WTC11 (cell line): Measurements from ENCODE around the gene ZDHHC14. TPM values are rescaled to one million over a fixed set of nuclear protein-coding genes. Genes with fewer than 3 reads are reported as not detected.

ENCODE experiments used
- ATAC-seq: fragments of 200-7000 bp; cut with Tn5 transposase; 2 replicates; pipeline ENCODE4 v1.10.0; 2021; ENCODE audit warnings: mild to moderate bottlenecking, moderate library complexity
- CTCF ChIA-PET: fragments of 300-600 bp; sonication (Branson Sonifier 250); formaldehyde crosslinking; loops from one replicate; lab custom pipeline; 2021; ENCODE audit warnings: antibody characterized with exemption; lab: Charles Lee
- POLR2A ChIA-PET: fragments of 350-600 bp; sonication (Branson Sonifier 250); formaldehyde crosslinking; loops from one replicate; lab custom pipeline; 2021; ENCODE audit warnings: antibody characterized with exemption; lab: Charles Lee
- DNase-seq: peaks from one replicate; pipeline ENCODE4 v3.0.0; 2021; ENCODE audit warnings: low spot score
- H3K27ac Mint-ChIP-seq: 2 replicates; pipeline ENCODE4 v1.8.0; 2021; ENCODE audit warnings: mixed read lengths
- H3K27me3 Mint-ChIP-seq: 2 replicates; pipeline ENCODE4 v1.8.0; 2021; ENCODE audit warnings: low read depth, mild to moderate bottlenecking, moderate library complexity, mixed read lengths
- H3K36me3 Mint-ChIP-seq: 2 replicates; pipeline ENCODE4 v1.8.0; 2021; ENCODE audit warnings: mixed read lengths
- H3K4me1 Mint-ChIP-seq: 2 replicates; pipeline ENCODE4 v1.8.0; 2022; ENCODE audit warnings: mixed read lengths
- H3K4me3 Mint-ChIP-seq: 2 replicates; pipeline ENCODE4 v1.8.0; 2021; ENCODE audit warnings: mild to moderate bottlenecking, moderate library complexity, mixed read lengths
- H3K9me3 Mint-ChIP-seq: 2 replicates; pipeline ENCODE4 v1.8.0; 2021; ENCODE audit warnings: mixed read lengths
- ATF6 ChIP-seq: sonication (generic); formaldehyde crosslinking; IDR thresholded peaks from 2 replicates; pipeline ENCODE4 v1.8.1; 2023; ENCODE audit warnings: mild to moderate bottlenecking, missing genetic modification reagents
- CBFB ChIP-seq: sonication (generic); formaldehyde crosslinking; IDR thresholded peaks from 2 replicates; pipeline ENCODE4 v1.8.1; 2022; ENCODE audit warnings: mild to moderate bottlenecking, low read depth, missing genetic modification reagents
- E2F4 ChIP-seq: sonication (generic); formaldehyde crosslinking; IDR thresholded peaks from 2 replicates; pipeline ENCODE4 v1.8.1; 2022; ENCODE audit warnings: low read depth, mild to moderate bottlenecking, moderate library complexity, missing genetic modification reagents, borderline replicate concordance
- FOXJ3 ChIP-seq: sonication (generic); formaldehyde crosslinking; IDR thresholded peaks from 2 replicates; pipeline ENCODE4 v1.9.0; 2021; ENCODE audit warnings: missing genetic modification reagents, mild to moderate bottlenecking, borderline replicate concordance
- FOXK1 ChIP-seq: sonication (generic); formaldehyde crosslinking; IDR thresholded peaks from 2 replicates; pipeline ENCODE4 v1.8.0; 2022; ENCODE audit warnings: mild to moderate bottlenecking, moderate library complexity, missing genetic modification reagents
- FOXP1 ChIP-seq: sonication (generic); formaldehyde crosslinking; IDR thresholded peaks from 2 replicates; pipeline ENCODE4 v1.8.0; 2022; ENCODE audit warnings: missing genetic modification reagents, mild to moderate bottlenecking, moderate library complexity, borderline replicate concordance
- GRHL2 ChIP-seq: fragments of 250-450 bp; sonication (Bioruptor Pico); IDR thresholded peaks from 2 replicates; pipeline ENCODE4 v1.8.0; 2022; ENCODE audit warnings: mild to moderate bottlenecking, moderate library complexity; ENCODE audit not compliant: insufficient replicate concordance, severe bottlenecking
- JUN ChIP-seq: sonication (generic); formaldehyde crosslinking; IDR thresholded peaks from 2 replicates; pipeline ENCODE4 v1.8.0; 2023; ENCODE audit warnings: mild to moderate bottlenecking, missing genetic modification reagents
- NR3C1 ChIP-seq: sonication (generic); formaldehyde crosslinking; conservative IDR thresholded peaks from 2 replicates; pipeline ENCODE4 v1.8.1; 2023; ENCODE audit warnings: low read depth, mild to moderate bottlenecking, missing genetic modification reagents
- RELA ChIP-seq: sonication (generic); formaldehyde crosslinking; IDR thresholded peaks from 2 replicates; pipeline ENCODE4 v1.8.1; 2022; ENCODE audit warnings: missing genetic modification reagents, mild to moderate bottlenecking, borderline replicate concordance
- TCF7 ChIP-seq: sonication (generic); formaldehyde crosslinking; IDR thresholded peaks from 2 replicates; pipeline ENCODE4 v1.8.0; 2022; ENCODE audit warnings: mild to moderate bottlenecking, low read depth, missing genetic modification reagents, moderate library complexity
- TEAD1 ChIP-seq: sonication (generic); formaldehyde crosslinking; IDR thresholded peaks from 2 replicates; pipeline ENCODE4 v1.8.0; 2022; ENCODE audit warnings: mild to moderate bottlenecking, missing genetic modification reagents
- USF2 ChIP-seq: sonication (generic); formaldehyde crosslinking; IDR thresholded peaks from 2 replicates; pipeline ENCODE4 v1.8.1; 2023; ENCODE audit warnings: mild to moderate bottlenecking, missing genetic modification reagents, moderate library complexity
- ZBTB21 ChIP-seq: sonication (generic); formaldehyde crosslinking; IDR thresholded peaks from 2 replicates; pipeline ENCODE4 v1.8.1; 2023; ENCODE audit warnings: mild to moderate bottlenecking, missing genetic modification reagents, borderline replicate concordance
- ZNF281 ChIP-seq: sonication (generic); formaldehyde crosslinking; IDR thresholded peaks from 2 replicates; pipeline ENCODE4 v1.8.0; 2023; ENCODE audit warnings: mild to moderate bottlenecking, missing genetic modification reagents
- ZNF423 ChIP-seq: fragments of 250-450 bp; sonication (Bioruptor Pico); IDR thresholded peaks from 2 replicates; pipeline ENCODE4 v2.1.2; 2022; ENCODE audit warnings: mild to moderate bottlenecking, moderate library complexity
- total RNA-seq: library from RNA; stranded (reverse); gene quantifications from 3 replicates; pipeline ENCODE4 v1.2.3, GENCODE V29; 2021
- TF ChIP-seq, protein P1 (sequence below): sonication (generic); formaldehyde crosslinking; IDR thresholded peaks from 2 replicates; pipeline ENCODE4 v1.8.0; 2022; ENCODE audit warnings: mild to moderate bottlenecking, missing genetic modification reagents
- TF ChIP-seq, protein P2 (sequence below): fragments of 250-450 bp; sonication (Bioruptor Pico); IDR thresholded peaks from 2 replicates; pipeline ENCODE4 v1.9.0; 2021; ENCODE audit warnings: mild to moderate bottlenecking
- TF ChIP-seq, protein P3 (sequence below): sonication (generic); formaldehyde crosslinking; IDR thresholded peaks from 2 replicates; pipeline ENCODE4 v1.8.0; 2023; ENCODE audit warnings: missing genetic modification reagents, mild to moderate bottlenecking, borderline replicate concordance

ZDHHC14 gene
- total RNA-seq, 1 experiment from 2014 or later, result 6.6 TPM

- Mint-ChIP-seq H3K9me3 (no peaks in the 10 kb centered on the region), H3K36me3 (no peaks in the 10 kb centered on the region), H3K4me3 (no peak overlapping the region), H3K27ac (peak overlapping the region; percentile 43; the same call in 1 of the 2 replicates), H3K27me3 (no peaks in the 10 kb centered on the region), H3K4me1 (peaks cover 6% of the 10 kb centered on the region)
- ATAC-seq (no peak), DNase-seq (no peak)
- ChIA-PET CTCF (no interaction called here), POLR2A (no interaction called here)
- TF ChIP-seq ATF6 (CRISPR knock-in tag) (no peak), RELA (CRISPR knock-in tag) (no peak), FOXP1 (CRISPR knock-in tag) (no peak), USF2 (no peak), NR3C1 (no peak), ZNF423 (no peak), E2F4 (CRISPR knock-in tag) (no peak), TEAD1 (CRISPR knock-in tag) (no peak)
- TF ChIP-seq, protein P1, sequence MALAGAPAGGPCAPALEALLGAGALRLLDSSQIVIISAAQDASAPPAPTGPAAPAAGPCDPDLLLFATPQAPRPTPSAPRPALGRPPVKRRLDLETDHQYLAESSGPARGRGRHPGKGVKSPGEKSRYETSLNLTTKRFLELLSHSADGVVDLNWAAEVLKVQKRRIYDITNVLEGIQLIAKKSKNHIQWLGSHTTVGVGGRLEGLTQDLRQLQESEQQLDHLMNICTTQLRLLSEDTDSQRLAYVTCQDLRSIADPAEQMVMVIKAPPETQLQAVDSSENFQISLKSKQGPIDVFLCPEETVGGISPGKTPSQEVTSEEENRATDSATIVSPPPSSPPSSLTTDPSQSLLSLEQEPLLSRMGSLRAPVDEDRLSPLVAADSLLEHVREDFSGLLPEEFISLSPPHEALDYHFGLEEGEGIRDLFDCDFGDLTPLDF, result no peak
These were observed 68.6 kb downstream of the ZDHHC14 start for GRCh38 chr6:157449610-157450009.

DNA sequence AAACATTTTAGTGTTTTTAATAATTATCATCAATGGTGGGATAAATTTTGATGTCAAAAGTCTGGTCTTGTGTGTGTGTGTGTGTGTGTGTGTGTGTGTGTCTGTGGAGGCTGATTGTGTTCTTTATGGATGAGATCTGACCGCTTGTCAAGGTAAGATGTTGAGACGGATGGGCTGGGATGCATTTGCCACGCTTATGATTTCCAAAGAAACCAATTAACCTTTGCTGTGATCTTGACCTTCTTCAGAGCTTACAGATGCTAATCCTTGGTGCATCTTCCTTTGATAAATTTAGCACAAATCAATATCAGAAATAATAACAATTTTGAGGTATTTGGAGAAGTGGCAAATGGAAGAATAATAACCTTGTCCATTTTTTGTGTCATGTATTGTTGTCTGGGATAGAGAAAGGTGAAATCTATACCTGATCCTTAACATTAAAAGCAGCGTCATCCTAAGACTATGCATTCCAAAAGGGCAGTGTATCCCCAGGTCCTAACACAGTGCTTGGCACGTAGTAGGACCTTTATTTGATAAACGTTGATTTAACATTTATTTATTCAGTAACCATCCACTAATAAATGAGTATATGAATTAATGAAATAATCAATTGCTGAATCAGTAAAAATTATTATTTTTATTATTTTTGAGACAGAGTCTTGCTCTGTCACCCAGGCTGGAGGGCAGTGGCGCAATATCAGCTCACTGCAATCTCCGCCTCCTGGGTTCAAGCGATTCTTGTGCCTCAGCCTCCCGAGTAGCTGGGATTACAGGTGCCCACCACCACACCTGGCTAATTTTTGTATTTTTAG is 70.1 kb downstream of the ZDHHC14 start:
- POLR2A ChIA-PET, result no interaction called here
- no peaks in the 10 kb centered on the region for H3K27me3 Mint-ChIP-seq
- H3K36me3 Mint-ChIP-seq, result no peaks in the 10 kb centered on the region

GRCh38 chr6:157452096-157452495 is 71.1 kb downstream of the ZDHHC14 start:
- no peaks in the 10 kb centered on the region for H3K36me3 Mint-ChIP-seq
- CTCF ChIA-PET, result interaction anchor here (0.7 kb wide), 1 partner anchor 72 kb away, joined by 4 read pairs; no protein-coding TSS in a partner anchor
- no peak overlapping the region for H3K4me3 Mint-ChIP-seq
- ATAC-seq, result no peak
- POLR2A ChIA-PET, result no interaction called here
- no peaks in the 10 kb centered on the region for H3K27me3 Mint-ChIP-seq
- no peak overlapping the region for H3K27ac Mint-ChIP-seq
- no peaks in the 10 kb centered on the region for H3K9me3 Mint-ChIP-seq
- H3K4me1 Mint-ChIP-seq, result peaks cover 23% of the 10 kb centered on the region
- no peak for DNase-seq
- TF ChIP-seq, protein P2, sequence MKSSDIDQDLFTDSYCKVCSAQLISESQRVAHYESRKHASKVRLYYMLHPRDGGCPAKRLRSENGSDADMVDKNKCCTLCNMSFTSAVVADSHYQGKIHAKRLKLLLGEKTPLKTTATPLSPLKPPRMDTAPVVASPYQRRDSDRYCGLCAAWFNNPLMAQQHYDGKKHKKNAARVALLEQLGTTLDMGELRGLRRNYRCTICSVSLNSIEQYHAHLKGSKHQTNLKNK (CRISPR knock-in tag), result no peak
- no peak for TF ChIP-seq TCF7
- no peak for TF ChIP-seq ZBTB21 (CRISPR knock-in tag)
- no peak for TF ChIP-seq ZNF281 (CRISPR knock-in tag)
- TF ChIP-seq, protein P3, sequence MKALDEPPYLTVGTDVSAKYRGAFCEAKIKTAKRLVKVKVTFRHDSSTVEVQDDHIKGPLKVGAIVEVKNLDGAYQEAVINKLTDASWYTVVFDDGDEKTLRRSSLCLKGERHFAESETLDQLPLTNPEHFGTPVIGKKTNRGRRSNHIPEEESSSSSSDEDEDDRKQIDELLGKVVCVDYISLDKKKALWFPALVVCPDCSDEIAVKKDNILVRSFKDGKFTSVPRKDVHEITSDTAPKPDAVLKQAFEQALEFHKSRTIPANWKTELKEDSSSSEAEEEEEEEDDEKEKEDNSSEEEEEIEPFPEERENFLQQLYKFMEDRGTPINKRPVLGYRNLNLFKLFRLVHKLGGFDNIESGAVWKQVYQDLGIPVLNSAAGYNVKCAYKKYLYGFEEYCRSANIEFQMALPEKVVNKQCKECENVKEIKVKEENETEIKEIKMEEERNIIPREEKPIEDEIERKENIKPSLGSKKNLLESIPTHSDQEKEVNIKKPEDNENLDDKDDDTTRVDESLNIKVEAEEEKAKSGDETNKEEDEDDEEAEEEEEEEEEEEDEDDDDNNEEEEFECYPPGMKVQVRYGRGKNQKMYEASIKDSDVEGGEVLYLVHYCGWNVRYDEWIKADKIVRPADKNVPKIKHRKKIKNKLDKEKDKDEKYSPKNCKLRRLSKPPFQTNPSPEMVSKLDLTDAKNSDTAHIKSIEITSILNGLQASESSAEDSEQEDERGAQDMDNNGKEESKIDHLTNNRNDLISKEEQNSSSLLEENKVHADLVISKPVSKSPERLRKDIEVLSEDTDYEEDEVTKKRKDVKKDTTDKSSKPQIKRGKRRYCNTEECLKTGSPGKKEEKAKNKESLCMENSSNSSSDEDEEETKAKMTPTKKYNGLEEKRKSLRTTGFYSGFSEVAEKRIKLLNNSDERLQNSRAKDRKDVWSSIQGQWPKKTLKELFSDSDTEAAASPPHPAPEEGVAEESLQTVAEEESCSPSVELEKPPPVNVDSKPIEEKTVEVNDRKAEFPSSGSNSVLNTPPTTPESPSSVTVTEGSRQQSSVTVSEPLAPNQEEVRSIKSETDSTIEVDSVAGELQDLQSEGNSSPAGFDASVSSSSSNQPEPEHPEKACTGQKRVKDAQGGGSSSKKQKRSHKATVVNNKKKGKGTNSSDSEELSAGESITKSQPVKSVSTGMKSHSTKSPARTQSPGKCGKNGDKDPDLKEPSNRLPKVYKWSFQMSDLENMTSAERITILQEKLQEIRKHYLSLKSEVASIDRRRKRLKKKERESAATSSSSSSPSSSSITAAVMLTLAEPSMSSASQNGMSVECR (CRISPR knock-in tag), result no peak
- TF ChIP-seq FOXJ3 (CRISPR knock-in tag), result no peak
- no peak for TF ChIP-seq GRHL2 (CRISPR knock-in tag)

More for the DNA sequence above, 70.1 kb downstream of the ZDHHC14 start:
- ATAC-seq (no peak), DNase-seq (no peak)
- no peak overlapping the region; the same call in 1 of the 2 replicates for H3K27ac Mint-ChIP-seq
- H3K4me3 Mint-ChIP-seq, result no peak overlapping the region
- H3K9me3 Mint-ChIP-seq, result no peaks in the 10 kb centered on the region
- peaks cover 19% of the 10 kb centered on the region for H3K4me1 Mint-ChIP-seq
- TF ChIP-seq JUN (CRISPR knock-in tag) (no peak), ZNF423 (no peak), FOXK1 (CRISPR knock-in tag) (no peak), CBFB (CRISPR knock-in tag) (no peak)
- CTCF ChIA-PET, result no interaction called here
